MM.1S (cell line): Measurements from ENCODE around the gene SLX9.

ENCODE experiments used
- DNase-seq: peaks from one replicate; pipeline ENCODE4 v3.0.0-alpha.2; 2015
- H2AFZ ChIP-seq: fragments of 300-600 bp; sonication (generic); 2 replicates; pipeline ENCODE4 v1.6.0; 2016; ENCODE audit warnings: antibody characterized with exemption, low read length
- H3F3A ChIP-seq: fragments of 300-600 bp; sonication (generic); 2 replicates; pipeline ENCODE4 v1.6.1; 2016; ENCODE audit warnings: mild to moderate bottlenecking, antibody characterized with exemption, low read length, moderate library complexity, mixed read lengths; ENCODE audit not compliant: insufficient read depth
- H3K27ac ChIP-seq: fragments of 300-600 bp; sonication (generic); 2 replicates; pipeline ENCODE4 v1.5.1; 2016; ENCODE audit warnings: mild to moderate bottlenecking, low read length
- H3K27me3 ChIP-seq: fragments of 300-600 bp; sonication (generic); replicated peaks from 2 replicates; pipeline ENCODE4 v1.6.0; 2016; ENCODE audit warnings: low read length; ENCODE audit not compliant: insufficient read depth
- H3K36me3 ChIP-seq: fragments of 300-600 bp; sonication (generic); replicated peaks from 2 replicates; pipeline ENCODE4 v1.6.1; 2016; ENCODE audit warnings: mild to moderate bottlenecking, low read length, mixed read lengths; ENCODE audit not compliant: insufficient read depth
- H3K4me1 ChIP-seq: fragments of 300-600 bp; sonication (generic); 2 replicates; pipeline ENCODE4 v1.6.1; 2016; ENCODE audit warnings: low read length, mixed read lengths
- H3K4me2 ChIP-seq: fragments of 300-600 bp; sonication (generic); 2 replicates; pipeline ENCODE4 v1.6.0; 2016; ENCODE audit warnings: low read depth, low read length
- H3K4me3 ChIP-seq: fragments of 300-600 bp; sonication (generic); 2 replicates; pipeline ENCODE4 v1.5.1; 2016; ENCODE audit warnings: low read length, mixed read lengths
- H3K79me2 ChIP-seq: fragments of 300-600 bp; sonication (generic); 2 replicates; pipeline ENCODE4 v1.6.1; 2016; ENCODE audit warnings: mixed run types, low read length, mixed read lengths
- H3K9ac ChIP-seq: fragments of 300-600 bp; sonication (generic); 2 replicates; pipeline ENCODE4 v1.6.1; 2016; ENCODE audit warnings: low read length, mixed read lengths
- H3K9me2 ChIP-seq: fragments of 300-600 bp; sonication (generic); replicated peaks from 2 replicates; pipeline ENCODE4 v1.6.1; 2016; ENCODE audit warnings: mild to moderate bottlenecking, low read length, mixed read lengths; ENCODE audit not compliant: insufficient read depth
- H3K9me3 ChIP-seq: fragments of 300-600 bp; sonication (generic); replicated peaks from 2 replicates; pipeline ENCODE4 v1.6.1; 2016; ENCODE audit warnings: mild to moderate bottlenecking, low read length, mixed read lengths; ENCODE audit not compliant: insufficient read depth
- H4K20me1 ChIP-seq: fragments of 300-600 bp; sonication (generic); 2 replicates; pipeline ENCODE4 v1.6.1; 2016; ENCODE audit warnings: mild to moderate bottlenecking, low read length, moderate library complexity, mixed read lengths; ENCODE audit not compliant: insufficient read depth
- EZH2 ChIP-seq: fragments of 300-600 bp; sonication (generic); optimal IDR thresholded peaks from 2 replicates; pipeline ENCODE3; 2017; ENCODE audit warnings: low read depth, mild to moderate bottlenecking, antibody characterized with exemption, low read length, mixed read lengths
- EZH2phosphoT487 ChIP-seq: fragments of 300-600 bp; sonication (generic); IDR thresholded peaks from 2 replicates; pipeline ENCODE4 v1.6.1; 2018; ENCODE audit warnings: antibody characterized with exemption, low read length
- TF ChIP-seq, protein P1 (sequence below): fragments of 300-600 bp; sonication (generic); IDR thresholded peaks from 2 replicates; pipeline ENCODE4 v1.5.1; 2016; ENCODE audit warnings: antibody characterized with exemption, low read length, mixed read lengths

SLX9 gene

GRCh38 chr21:44948426-44949120 is 8.7 kb downstream of the SLX9 start:
- Histone ChIP-seq H3K36me3 (0 out of 2 replicates have a peak, but pooled peaks cover 5% of the 10 kb centered on the region), H3K79me2 (peaks cover 80% of the 10 kb centered on the region)

GRCh38 chr21:44949161-44949778 is 9.4 kb downstream of the SLX9 start:
- Histone ChIP-seq H3K4me3 (no peak overlapping the region), H3K4me2 (no peak overlapping the region), H3K9ac (no peak overlapping the region), H3K27me3 (no peaks in the 10 kb centered on the region), H4K20me1 (peaks cover 10% of the 10 kb centered on the region), H3K9me3 (no peaks in the 10 kb centered on the region), H3K27ac (no peak overlapping the region), H3F3A (no peaks in the 10 kb centered on the region), H3K36me3 (no peaks in the 10 kb centered on the region), H3K4me1 (no peaks in the 10 kb centered on the region), H3K9me2 (no peaks in the 10 kb centered on the region), H3K79me2 (peaks cover 80% of the 10 kb centered on the region), H2AFZ (no peak overlapping the region)
- TF ChIP-seq EZH2phosphoT487, result no peak
- no peak for TF ChIP-seq EZH2
- TF ChIP-seq, protein P1, sequence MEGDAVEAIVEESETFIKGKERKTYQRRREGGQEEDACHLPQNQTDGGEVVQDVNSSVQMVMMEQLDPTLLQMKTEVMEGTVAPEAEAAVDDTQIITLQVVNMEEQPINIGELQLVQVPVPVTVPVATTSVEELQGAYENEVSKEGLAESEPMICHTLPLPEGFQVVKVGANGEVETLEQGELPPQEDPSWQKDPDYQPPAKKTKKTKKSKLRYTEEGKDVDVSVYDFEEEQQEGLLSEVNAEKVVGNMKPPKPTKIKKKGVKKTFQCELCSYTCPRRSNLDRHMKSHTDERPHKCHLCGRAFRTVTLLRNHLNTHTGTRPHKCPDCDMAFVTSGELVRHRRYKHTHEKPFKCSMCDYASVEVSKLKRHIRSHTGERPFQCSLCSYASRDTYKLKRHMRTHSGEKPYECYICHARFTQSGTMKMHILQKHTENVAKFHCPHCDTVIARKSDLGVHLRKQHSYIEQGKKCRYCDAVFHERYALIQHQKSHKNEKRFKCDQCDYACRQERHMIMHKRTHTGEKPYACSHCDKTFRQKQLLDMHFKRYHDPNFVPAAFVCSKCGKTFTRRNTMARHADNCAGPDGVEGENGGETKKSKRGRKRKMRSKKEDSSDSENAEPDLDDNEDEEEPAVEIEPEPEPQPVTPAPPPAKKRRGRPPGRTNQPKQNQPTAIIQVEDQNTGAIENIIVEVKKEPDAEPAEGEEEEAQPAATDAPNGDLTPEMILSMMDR, result no peak
- DNase-seq, result no peak

More at GRCh38 chr21:44948426-44949120, 8.7 kb downstream of the SLX9 start:
- Histone ChIP-seq H3K9me3 (no peaks in the 10 kb centered on the region), H3F3A (no peaks in the 10 kb centered on the region), H2AFZ (no peak overlapping the region), H3K4me1 (no peaks in the 10 kb centered on the region), H3K4me3 (no peak overlapping the region), H3K27me3 (no peaks in the 10 kb centered on the region), H3K27ac (no peak overlapping the region), H3K9me2 (no peaks in the 10 kb centered on the region), H3K9ac (no peak overlapping the region), H4K20me1 (peaks cover 10% of the 10 kb centered on the region), H3K4me2 (no peak overlapping the region)
- no peak for DNase-seq
- TF ChIP-seq, protein P1, result no peak
- no peak for TF ChIP-seq EZH2phosphoT487
- TF ChIP-seq EZH2, result no peak

DNA sequence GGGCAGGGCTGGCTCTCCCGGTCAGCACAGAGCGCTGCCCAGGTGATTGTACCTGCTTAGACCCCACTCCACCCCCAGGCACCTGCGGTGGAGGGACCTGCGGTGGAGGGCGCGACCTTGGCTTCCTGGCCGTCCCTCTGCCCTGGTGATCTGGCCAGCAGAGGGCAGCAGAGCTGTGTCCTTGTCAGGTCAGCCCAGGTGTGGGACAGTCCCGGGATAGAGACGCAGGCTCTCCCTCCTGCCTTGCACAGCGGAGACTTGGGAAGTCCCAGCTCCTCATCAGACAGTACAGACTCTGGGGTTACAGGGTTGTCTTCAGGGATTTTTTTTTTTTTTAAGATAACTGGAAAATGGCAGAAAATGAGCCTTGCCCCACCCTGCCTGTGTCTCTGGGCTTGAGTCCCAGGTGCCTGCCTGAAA is 10.0 kb downstream of the SLX9 start:
- H3K27ac ChIP-seq, result no peak overlapping the region
- H3K9me2 ChIP-seq, result no peaks in the 10 kb centered on the region
- no peak overlapping the region for H3K4me3 ChIP-seq
- H3K9ac ChIP-seq, result no peak overlapping the region
- no peak overlapping the region for H3K4me2 ChIP-seq
- H4K20me1 ChIP-seq, result peaks cover 10% of the 10 kb centered on the region
- no peaks in the 10 kb centered on the region for H3K9me3 ChIP-seq
- H3K36me3 ChIP-seq, result no peaks in the 10 kb centered on the region
- no peak overlapping the region for H2AFZ ChIP-seq
- H3K4me1 ChIP-seq, result no peaks in the 10 kb centered on the region
- DNase-seq, result peak; percentile 80
- H3K79me2 ChIP-seq, result peaks cover 81% of the 10 kb centered on the region
- no peaks in the 10 kb centered on the region for H3K27me3 ChIP-seq
- no peak for TF ChIP-seq EZH2
- TF ChIP-seq, protein P1, result peak; percentile 99
- no peaks in the 10 kb centered on the region for H3F3A ChIP-seq
